ENCODE results near the gene PLGLB2. TPM values are rescaled to one million over a fixed set of nuclear protein-coding genes. Genes with fewer than 3 reads are reported as not detected.
"Not testable (repeated sequence)": the region's sequence is repeated elsewhere in the genome, so short reads cannot be mapped to it uniquely, and the experiment has no call there.

PLGLB2 gene
- total RNA-seq, 5 donors from 2014 or later (not counting 1 experiment from before 2014, with no cell fraction given) = 0.38 to 1.9 (median 1.3) TPM; not detected in 1

DNA sequence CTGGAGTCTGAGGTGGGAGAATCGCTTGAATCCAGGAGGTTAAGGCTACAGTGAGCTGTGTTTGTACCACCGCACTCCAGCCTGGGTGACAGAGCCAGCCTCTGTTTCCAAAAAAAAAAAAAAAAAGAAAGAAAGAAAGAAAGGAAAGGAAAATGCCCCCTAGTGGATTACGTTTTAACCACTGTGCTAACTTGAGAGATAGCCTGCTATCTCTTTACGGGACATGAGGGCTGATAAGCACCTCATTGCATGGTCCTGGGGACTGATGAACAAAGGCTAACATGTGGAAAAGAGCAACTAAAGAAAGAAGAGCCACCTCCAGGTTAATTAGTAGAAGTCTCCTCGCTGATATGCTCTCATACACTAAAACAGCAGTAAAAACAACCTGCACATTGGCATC is 4.2 kb upstream of the PLGLB2 start:
- WGBS (ENCODE audit: insufficient coverage) = no CpG with 5 or more reads among the region's 5 CpGs
- H3K4me1 ChIP-seq (ENCODE audit: control insufficient read depth in 1 of 2, extremely low read depth in 1 of 2, insufficient read depth in 2 of 2, low read length in 2 of 2); H3K36me3 ChIP-seq (ENCODE audit: control insufficient read depth in 2 of 2, extremely low read depth in 1 of 2, insufficient read depth in 1 of 2, low read length in 1 of 2); H3K9me3 Mint-ChIP-seq; H3K27me3 Mint-ChIP-seq; CTCF ChIA-PET; H3K4me1 Mint-ChIP-seq; H3K27ac Mint-ChIP-seq; H3K9me3 ChIP-seq; H3K27ac ChIP-seq (ENCODE audit: low read length); H3K27me3 ChIP-seq (replicated peaks in 1 of 2; ENCODE audit: control insufficient read depth in 2 of 2, extremely low read depth in 1 of 2, insufficient read depth in 2 of 2, low read length in 1 of 2); DNase-seq; H3K4me3 Mint-ChIP-seq; H3K4me3 ChIP-seq (ENCODE audit: control insufficient read depth in 1 of 2, extremely low read depth in 1 of 2, low read length in 1 of 2); ATAC-seq (replicated peaks in 1 of 4); H3K36me3 Mint-ChIP-seq; POLR2A ChIA-PET: not testable (repeated sequence)

DNA sequence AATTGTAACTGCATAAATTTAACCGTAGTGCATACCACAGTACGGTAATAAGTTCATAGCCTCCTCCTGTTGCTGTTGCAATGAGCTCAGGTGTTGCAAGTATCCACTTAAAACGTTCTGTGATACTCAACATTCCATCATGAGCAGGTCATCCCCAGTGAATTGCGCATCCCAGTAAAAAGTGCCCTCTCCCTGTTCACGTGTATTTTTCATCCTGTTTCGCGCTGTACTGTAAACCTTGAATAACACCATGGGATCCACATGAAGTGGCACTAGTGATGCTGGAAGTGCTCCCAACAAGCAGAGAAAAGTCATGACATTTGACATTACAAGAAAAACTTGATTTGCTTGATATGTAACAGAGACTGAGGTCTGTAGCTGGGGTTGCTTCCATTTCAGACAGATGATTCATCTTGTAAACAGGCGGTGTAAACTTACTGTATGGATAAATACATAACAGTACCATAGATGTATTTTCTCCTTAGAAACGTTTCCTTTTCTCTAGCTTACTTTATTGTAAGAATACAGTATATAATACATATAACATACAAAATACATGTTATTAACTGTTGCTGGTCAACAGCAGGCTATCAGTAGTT is 2.4 kb upstream of the PLGLB2 start:
- H3K9me3 Mint-ChIP-seq; H3K27ac Mint-ChIP-seq; H3K36me3 Mint-ChIP-seq; H3K4me3 Mint-ChIP-seq; CTCF ChIA-PET; H3K27ac ChIP-seq (ENCODE audit: low read length); H3K27me3 Mint-ChIP-seq; ATAC-seq (replicated peaks in 1 of 4); H3K4me1 ChIP-seq (ENCODE audit: control insufficient read depth in 1 of 2, extremely low read depth in 1 of 2, insufficient read depth in 2 of 2, low read length in 2 of 2); DNase-seq; H3K4me3 ChIP-seq (ENCODE audit: control insufficient read depth in 1 of 2, extremely low read depth in 1 of 2, low read length in 1 of 2); H3K36me3 ChIP-seq (ENCODE audit: control insufficient read depth in 2 of 2, extremely low read depth in 1 of 2, insufficient read depth in 1 of 2, low read length in 1 of 2); POLR2A ChIA-PET; H3K4me1 Mint-ChIP-seq; H3K9me3 ChIP-seq; H3K27me3 ChIP-seq (replicated peaks in 1 of 2; ENCODE audit: control insufficient read depth in 2 of 2, extremely low read depth in 1 of 2, insufficient read depth in 2 of 2, low read length in 1 of 2): not testable (repeated sequence)
- WGBS (ENCODE audit: insufficient coverage) = 94% methylated on average over 3 of the region's 9 CpGs

GRCh38 chr2:87748524-87748923 is 637 bp downstream of the PLGLB2 start:
- H3K4me3 ChIP-seq (ENCODE audit: control insufficient read depth in 1 of 2, extremely low read depth in 1 of 2, low read length in 1 of 2); ATAC-seq (replicated peaks in 1 of 4); DNase-seq; CTCF ChIA-PET; H3K9me3 ChIP-seq; H3K36me3 ChIP-seq (ENCODE audit: control insufficient read depth in 2 of 2, extremely low read depth in 1 of 2, insufficient read depth in 1 of 2, low read length in 1 of 2); H3K27ac Mint-ChIP-seq; H3K36me3 Mint-ChIP-seq; POLR2A ChIA-PET; H3K4me1 Mint-ChIP-seq; H3K9me3 Mint-ChIP-seq; H3K27me3 Mint-ChIP-seq; H3K4me3 Mint-ChIP-seq; H3K27ac ChIP-seq (ENCODE audit: low read length); H3K4me1 ChIP-seq (ENCODE audit: control insufficient read depth in 1 of 2, extremely low read depth in 1 of 2, insufficient read depth in 2 of 2, low read length in 2 of 2); H3K27me3 ChIP-seq (replicated peaks in 1 of 2; ENCODE audit: control insufficient read depth in 2 of 2, extremely low read depth in 1 of 2, insufficient read depth in 2 of 2, low read length in 1 of 2): not testable (repeated sequence)
- no CpG with 5 or more reads among the region's 8 CpGs for WGBS (ENCODE audit: insufficient coverage)

- H3K27me3 Mint-ChIP-seq; H3K27me3 ChIP-seq (replicated peaks in 1 of 2; ENCODE audit: control insufficient read depth in 2 of 2, extremely low read depth in 1 of 2, insufficient read depth in 2 of 2, low read length in 1 of 2); H3K4me3 Mint-ChIP-seq; ATAC-seq (replicated peaks in 1 of 4); H3K27ac ChIP-seq (ENCODE audit: low read length); H3K36me3 ChIP-seq (ENCODE audit: control insufficient read depth in 2 of 2, extremely low read depth in 1 of 2, insufficient read depth in 1 of 2, low read length in 1 of 2); H3K27ac Mint-ChIP-seq; H3K9me3 Mint-ChIP-seq; H3K36me3 Mint-ChIP-seq; H3K9me3 ChIP-seq; DNase-seq; CTCF ChIA-PET; H3K4me3 ChIP-seq (ENCODE audit: control insufficient read depth in 1 of 2, extremely low read depth in 1 of 2, low read length in 1 of 2); H3K4me1 Mint-ChIP-seq; POLR2A ChIA-PET; H3K4me1 ChIP-seq (ENCODE audit: control insufficient read depth in 1 of 2, extremely low read depth in 1 of 2, insufficient read depth in 2 of 2, low read length in 2 of 2): not testable (repeated sequence)
- WGBS (ENCODE audit: insufficient coverage) = no CpG with 5 or more reads among the region's 11 CpGs
Observed at GRCh38 chr2:87750560-87750959, 2.7 kb downstream of the PLGLB2 start.

DNA sequence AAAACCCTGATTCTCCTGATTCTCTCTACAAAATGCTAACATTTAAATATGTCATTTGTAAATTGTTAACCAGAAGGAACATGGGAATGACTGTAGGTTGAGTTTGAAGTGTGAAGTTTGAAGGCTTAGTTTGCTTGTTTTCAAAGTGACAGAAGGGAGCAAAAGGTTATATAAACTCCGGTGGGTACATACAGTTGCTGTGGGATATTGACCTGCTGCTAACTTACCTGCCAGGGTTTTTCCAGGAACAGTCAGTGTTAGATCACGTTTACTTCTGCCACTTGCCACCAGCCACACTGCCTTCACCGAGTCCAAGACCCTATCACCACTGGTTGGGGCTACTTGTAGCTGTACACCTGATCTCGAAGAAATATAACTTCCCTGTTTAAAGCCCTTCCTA is 6.9 kb downstream of the PLGLB2 start:
- H3K36me3 ChIP-seq (ENCODE audit: control insufficient read depth in 2 of 2, extremely low read depth in 1 of 2, insufficient read depth in 1 of 2, low read length in 1 of 2); H3K4me3 Mint-ChIP-seq: not testable (repeated sequence)

More for the DNA sequence above, 6.9 kb downstream of the PLGLB2 start:
- H3K27me3 Mint-ChIP-seq; H3K9me3 ChIP-seq; H3K27me3 ChIP-seq (replicated peaks in 1 of 2; ENCODE audit: control insufficient read depth in 2 of 2, extremely low read depth in 1 of 2, insufficient read depth in 2 of 2, low read length in 1 of 2); H3K9me3 Mint-ChIP-seq; H3K36me3 Mint-ChIP-seq; H3K27ac ChIP-seq (ENCODE audit: low read length); H3K4me3 ChIP-seq (ENCODE audit: control insufficient read depth in 1 of 2, extremely low read depth in 1 of 2, low read length in 1 of 2); POLR2A ChIA-PET; DNase-seq; ATAC-seq (replicated peaks in 1 of 4); H3K27ac Mint-ChIP-seq; CTCF ChIA-PET; H3K4me1 ChIP-seq (ENCODE audit: control insufficient read depth in 1 of 2, extremely low read depth in 1 of 2, insufficient read depth in 2 of 2, low read length in 2 of 2); H3K4me1 Mint-ChIP-seq: not testable (repeated sequence)
- no CpG with 5 or more reads among the region's 4 CpGs for WGBS (ENCODE audit: insufficient coverage)

Other genes starting within 250 kb of the PLGLB2 start
- gene RGPD2, start 77.7 kb downstream of the PLGLB2 start, total RNA-seq = 10 to 100 TPM in 3 of 5 donors, 1 to 10 TPM in 2; 3.1 to 18.1 (median 10.5) TPM